ENCODE measurements around the gene PPP2R2B. TPM values are rescaled to one million over a fixed set of nuclear protein-coding genes. Genes with fewer than 3 reads are reported as not detected.

Gene PPP2R2B
- total RNA-seq, 1 donor: not detected

DNA sequence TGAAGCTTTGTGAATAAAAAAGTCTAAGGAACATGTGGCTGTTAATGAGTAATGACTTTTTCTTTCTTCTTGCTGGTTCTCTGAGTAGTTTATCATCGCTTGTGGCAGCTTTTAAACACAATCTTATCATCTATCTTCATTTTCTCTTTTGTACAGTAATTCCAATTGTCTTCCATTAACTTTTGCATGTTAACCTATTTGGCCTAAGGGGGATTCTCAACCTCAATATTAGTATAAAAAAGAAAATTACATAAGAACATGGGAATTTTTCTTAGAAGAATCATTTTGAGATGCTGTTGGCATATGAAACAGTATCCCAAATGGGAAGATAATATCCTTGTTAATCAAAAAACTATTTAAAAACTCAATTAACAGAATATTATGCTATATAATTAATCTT is 182.9 kb downstream of the PPP2R2B start:
- Histone ChIP-seq H3K9me3 (ENCODE audit: low read depth, low read length) (no peaks in the 10 kb centered on the region), H3K4me3 (ENCODE audit: insufficient read depth, low read length) (no peak overlapping the region), H3K36me3 (ENCODE audit: insufficient read depth, low read length) (no peaks in the 10 kb centered on the region), H3K79me2 (ENCODE audit: insufficient read depth, low read length) (no peaks in the 10 kb centered on the region), H2AFZ (ENCODE audit: low read length) (no peak overlapping the region), H3K27ac (ENCODE audit: low read depth, low read length) (no peak overlapping the region), H3K4me1 (ENCODE audit: insufficient read depth, low read length) (no peaks in the 10 kb centered on the region), H3K4me2 (ENCODE audit: insufficient read depth, low read length) (no peak overlapping the region), H4K20me1 (ENCODE audit: insufficient read depth, low read length) (no peaks in the 10 kb centered on the region), H3K27me3 (ENCODE audit: insufficient read depth, low read length) (no peaks in the 10 kb centered on the region)
- TF ChIP-seq, protein P1, sequence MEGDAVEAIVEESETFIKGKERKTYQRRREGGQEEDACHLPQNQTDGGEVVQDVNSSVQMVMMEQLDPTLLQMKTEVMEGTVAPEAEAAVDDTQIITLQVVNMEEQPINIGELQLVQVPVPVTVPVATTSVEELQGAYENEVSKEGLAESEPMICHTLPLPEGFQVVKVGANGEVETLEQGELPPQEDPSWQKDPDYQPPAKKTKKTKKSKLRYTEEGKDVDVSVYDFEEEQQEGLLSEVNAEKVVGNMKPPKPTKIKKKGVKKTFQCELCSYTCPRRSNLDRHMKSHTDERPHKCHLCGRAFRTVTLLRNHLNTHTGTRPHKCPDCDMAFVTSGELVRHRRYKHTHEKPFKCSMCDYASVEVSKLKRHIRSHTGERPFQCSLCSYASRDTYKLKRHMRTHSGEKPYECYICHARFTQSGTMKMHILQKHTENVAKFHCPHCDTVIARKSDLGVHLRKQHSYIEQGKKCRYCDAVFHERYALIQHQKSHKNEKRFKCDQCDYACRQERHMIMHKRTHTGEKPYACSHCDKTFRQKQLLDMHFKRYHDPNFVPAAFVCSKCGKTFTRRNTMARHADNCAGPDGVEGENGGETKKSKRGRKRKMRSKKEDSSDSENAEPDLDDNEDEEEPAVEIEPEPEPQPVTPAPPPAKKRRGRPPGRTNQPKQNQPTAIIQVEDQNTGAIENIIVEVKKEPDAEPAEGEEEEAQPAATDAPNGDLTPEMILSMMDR (IDR thresholded peaks at IDR 0.05; ENCODE audit: extremely low read depth, low read depth, low read length): no peak
- DNase-seq (ENCODE audit: insufficient read length, low spot score, missing footprints): no peak

DNA sequence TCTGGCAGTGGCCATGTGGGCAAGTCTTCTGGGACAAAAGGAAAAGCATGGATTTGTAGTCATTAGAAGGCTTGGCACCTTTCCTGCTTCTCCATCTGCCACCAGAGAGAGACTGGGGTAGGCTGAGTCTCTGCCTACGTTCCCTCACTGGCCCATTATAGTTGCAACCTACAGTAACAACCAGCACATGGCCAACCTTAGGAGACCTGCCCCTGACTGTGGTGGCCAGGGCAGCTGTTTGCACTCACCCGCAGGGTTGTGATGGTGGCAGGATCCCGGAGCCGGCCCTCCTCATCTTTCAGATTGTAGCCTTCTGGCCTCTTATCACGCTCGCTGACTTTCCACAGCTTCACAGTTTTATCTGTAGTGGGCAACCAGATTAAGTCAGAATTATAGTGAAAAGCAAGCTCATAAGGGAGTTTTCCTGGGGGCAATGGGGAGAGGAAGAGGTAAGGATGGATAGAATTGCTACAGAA is 187.6 kb downstream of the PPP2R2B start:
- H3K9me3 ChIP-seq (ENCODE audit: low read depth, low read length): no peaks in the 10 kb centered on the region
- no peaks in the 10 kb centered on the region for H3K4me1 ChIP-seq (ENCODE audit: insufficient read depth, low read length)
- TF ChIP-seq, protein P1 (IDR thresholded peaks at IDR 0.05; ENCODE audit: extremely low read depth, low read depth, low read length): no peak
- no peaks in the 10 kb centered on the region for H3K36me3 ChIP-seq (ENCODE audit: insufficient read depth, low read length)
- no peak overlapping the region for H3K4me2 ChIP-seq (ENCODE audit: insufficient read depth, low read length)
- H3K4me3 ChIP-seq (ENCODE audit: insufficient read depth, low read length): no peak overlapping the region
- H4K20me1 ChIP-seq (ENCODE audit: insufficient read depth, low read length): no peaks in the 10 kb centered on the region
- H3K27me3 ChIP-seq (ENCODE audit: insufficient read depth, low read length): no peaks in the 10 kb centered on the region
- H3K27ac ChIP-seq (ENCODE audit: low read depth, low read length): no peak overlapping the region
- H3K79me2 ChIP-seq (ENCODE audit: insufficient read depth, low read length): no peaks in the 10 kb centered on the region
- no peak for DNase-seq (ENCODE audit: insufficient read length, low spot score, missing footprints)
- H2AFZ ChIP-seq (ENCODE audit: low read length): no peak overlapping the region

GRCh38 chr5:146687630-146688029 is 190.9 kb downstream of the PPP2R2B start:
- DNase-seq (ENCODE audit: insufficient read length, low spot score, missing footprints): no peak
- no peaks in the 10 kb centered on the region for H3K9me3 ChIP-seq (ENCODE audit: low read depth, low read length)
- H4K20me1 ChIP-seq (ENCODE audit: insufficient read depth, low read length): no peaks in the 10 kb centered on the region
- H3K27ac ChIP-seq (ENCODE audit: low read depth, low read length): no peak overlapping the region
- no peak overlapping the region for H2AFZ ChIP-seq (ENCODE audit: low read length)
- no peak overlapping the region for H3K4me3 ChIP-seq (ENCODE audit: insufficient read depth, low read length)
- H3K4me2 ChIP-seq (ENCODE audit: insufficient read depth, low read length): no peak overlapping the region
- H3K4me1 ChIP-seq (ENCODE audit: insufficient read depth, low read length): no peaks in the 10 kb centered on the region
- no peaks in the 10 kb centered on the region for H3K27me3 ChIP-seq (ENCODE audit: insufficient read depth, low read length)
- no peaks in the 10 kb centered on the region for H3K79me2 ChIP-seq (ENCODE audit: insufficient read depth, low read length)
- TF ChIP-seq, protein P1 (IDR thresholded peaks at IDR 0.05; ENCODE audit: extremely low read depth, low read depth, low read length): no peak
- H3K36me3 ChIP-seq (ENCODE audit: insufficient read depth, low read length): no peaks in the 10 kb centered on the region

- H3K4me2 ChIP-seq (ENCODE audit: insufficient read depth, low read length): no peak overlapping the region
- no peak for DNase-seq (ENCODE audit: insufficient read length, low spot score, missing footprints)
- TF ChIP-seq, protein P1 (IDR thresholded peaks at IDR 0.05; ENCODE audit: extremely low read depth, low read depth, low read length): no peak
- no peak overlapping the region for H3K27ac ChIP-seq (ENCODE audit: low read depth, low read length)
- no peak overlapping the region for H2AFZ ChIP-seq (ENCODE audit: low read length)
- H3K79me2 ChIP-seq (ENCODE audit: insufficient read depth, low read length): no peaks in the 10 kb centered on the region
- H3K4me1 ChIP-seq (ENCODE audit: insufficient read depth, low read length): no peaks in the 10 kb centered on the region
- H3K36me3 ChIP-seq (ENCODE audit: insufficient read depth, low read length): no peaks in the 10 kb centered on the region
- H3K4me3 ChIP-seq (ENCODE audit: insufficient read depth, low read length): no peak overlapping the region
- no peaks in the 10 kb centered on the region for H3K27me3 ChIP-seq (ENCODE audit: insufficient read depth, low read length)
- no peaks in the 10 kb centered on the region for H3K9me3 ChIP-seq (ENCODE audit: low read depth, low read length)
- H4K20me1 ChIP-seq (ENCODE audit: insufficient read depth, low read length): no peaks in the 10 kb centered on the region
Observed at GRCh38 chr5:146683861-146684260, 194.7 kb downstream of the PPP2R2B start.

Measured in osteoblast (primary cell).